OCI-LY3 (cell line): ENCODE results near the gene CRYL1.
"Not testable (repeated sequence)": the region's sequence is repeated elsewhere in the genome, so short reads cannot be mapped to it uniquely, and the experiment has no call there.

Experiments
- CTCF ChIP-seq: fragments of 200-600, 300-600 bp; sonication (generic); IDR thresholded peaks from 2 replicates; pipeline ENCODE4 v1.5.1; 2014; ENCODE audit warnings: antibody characterized with exemption, low read length, low read depth
- EZH2phosphoT487 ChIP-seq: fragments of 200-600 bp; shearing (Covaris generic); IDR thresholded peaks from 2 replicates; pipeline ENCODE4 v1.6.1; 2018; ENCODE audit warnings: antibody characterized with exemption, mixed run types, low read depth

- not testable (repeated sequence) for TF ChIP-seq CTCF, EZH2phosphoT487
Observed at GRCh38 chr13:20434210-20434609, 91.4 kb downstream of the CRYL1 start.
